ENCODE results near the gene CTRB1.

- no peak for TF ChIP-seq CTCF (IDR thresholded peaks at IDR 0.05)
- TF ChIP-seq POLR2AphosphoS5 (IDR thresholded peaks at IDR 0.05), result no peak
Measured at GRCh38 chr16:75196836-75197235, 22.0 kb upstream of the CTRB1 start.
